ENCODE data around the gene LRMDA.

DNA sequence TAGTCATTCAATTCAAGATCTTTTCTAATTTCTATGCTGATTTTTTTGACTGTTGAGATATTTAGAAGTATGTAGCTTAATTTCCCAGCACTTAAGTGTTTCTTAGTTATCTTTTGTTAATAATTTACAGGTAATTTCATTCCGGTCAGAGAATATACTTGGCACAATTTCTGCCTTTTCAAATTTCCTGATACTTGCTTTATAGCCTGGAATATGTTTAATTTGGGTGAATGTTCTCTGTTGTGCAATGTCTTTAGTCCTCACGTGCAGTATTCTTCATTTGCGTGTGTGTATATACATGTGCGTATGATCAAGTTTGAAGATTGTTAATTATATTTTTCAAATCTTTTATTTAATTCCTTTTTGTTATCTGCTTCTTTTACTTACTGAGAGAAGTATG, 989.3 kb downstream of the LRMDA start:
- TF ChIP-seq EZH2phosphoT487 (IDR thresholded peaks at IDR 0.05) = no peak
- TF ChIP-seq, protein P1, sequence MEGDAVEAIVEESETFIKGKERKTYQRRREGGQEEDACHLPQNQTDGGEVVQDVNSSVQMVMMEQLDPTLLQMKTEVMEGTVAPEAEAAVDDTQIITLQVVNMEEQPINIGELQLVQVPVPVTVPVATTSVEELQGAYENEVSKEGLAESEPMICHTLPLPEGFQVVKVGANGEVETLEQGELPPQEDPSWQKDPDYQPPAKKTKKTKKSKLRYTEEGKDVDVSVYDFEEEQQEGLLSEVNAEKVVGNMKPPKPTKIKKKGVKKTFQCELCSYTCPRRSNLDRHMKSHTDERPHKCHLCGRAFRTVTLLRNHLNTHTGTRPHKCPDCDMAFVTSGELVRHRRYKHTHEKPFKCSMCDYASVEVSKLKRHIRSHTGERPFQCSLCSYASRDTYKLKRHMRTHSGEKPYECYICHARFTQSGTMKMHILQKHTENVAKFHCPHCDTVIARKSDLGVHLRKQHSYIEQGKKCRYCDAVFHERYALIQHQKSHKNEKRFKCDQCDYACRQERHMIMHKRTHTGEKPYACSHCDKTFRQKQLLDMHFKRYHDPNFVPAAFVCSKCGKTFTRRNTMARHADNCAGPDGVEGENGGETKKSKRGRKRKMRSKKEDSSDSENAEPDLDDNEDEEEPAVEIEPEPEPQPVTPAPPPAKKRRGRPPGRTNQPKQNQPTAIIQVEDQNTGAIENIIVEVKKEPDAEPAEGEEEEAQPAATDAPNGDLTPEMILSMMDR (IDR thresholded peaks at IDR 0.05) = no peak
- no peak for TF ChIP-seq EZH2 (IDR thresholded peaks at IDR 0.05)

Data from neural progenitor cell (in vitro differentiated cells).